A673 (cell line): ENCODE measurements around the gene PRSS22.

Source experiments
- CTCF ChIP-seq: fragments of 300-800, 200-600 bp; sonication (generic); conservative IDR thresholded peaks from 2 replicates; pipeline ENCODE4 v1.5.1; 2017; ENCODE audit warnings: low read depth, mild to moderate bottlenecking, antibody characterized with exemption, low read length, moderate library complexity, mixed read lengths
- EZH2 ChIP-seq: fragments of 200-600 bp; sonication (generic); IDR thresholded peaks from 2 replicates; pipeline ENCODE4 v1.6.1; 2017; ENCODE audit warnings: borderline replicate concordance, low read depth, mild to moderate bottlenecking, mixed read lengths, antibody characterized with exemption, low read length; ENCODE audit not compliant: poor library complexity, severe bottlenecking

- no peak for TF ChIP-seq CTCF
- TF ChIP-seq EZH2 = no peak
Measured at GRCh38 chr16:2865651-2866050, 7.7 kb upstream of the PRSS22 start.
